ENCODE results near the gene TAS2R40. TPM values are rescaled to one million over a fixed set of nuclear protein-coding genes. Genes with fewer than 3 reads are reported as not detected.

TAS2R40 gene
- total RNA-seq, 1 donor = not detected

- H4K20me1 ChIP-seq (ENCODE audit: insufficient read depth, low read length) = no peaks in the 10 kb centered on the region
- H3K79me2 ChIP-seq (ENCODE audit: insufficient read depth, low read length) = no peaks in the 10 kb centered on the region
- H3K4me1 ChIP-seq (ENCODE audit: insufficient read depth, low read length) = no peaks in the 10 kb centered on the region
- no peak overlapping the region for H2AFZ ChIP-seq (ENCODE audit: low read length)
- no peak overlapping the region for H3K27ac ChIP-seq (ENCODE audit: low read depth, low read length)
- H3K4me2 ChIP-seq (ENCODE audit: insufficient read depth, low read length) = no peak overlapping the region
- DNase-seq (ENCODE audit: insufficient read length, low spot score, missing footprints) = no peak
- no peaks in the 10 kb centered on the region for H3K9me3 ChIP-seq (ENCODE audit: low read depth, low read length)
- TF ChIP-seq CTCF (IDR thresholded peaks at IDR 0.05; ENCODE audit: extremely low read depth, low read depth, low read length) = no peak
- H3K4me3 ChIP-seq (ENCODE audit: insufficient read depth, low read length) = no peak overlapping the region
- H3K27me3 ChIP-seq (ENCODE audit: insufficient read depth, low read length) = no peaks in the 10 kb centered on the region
- H3K36me3 ChIP-seq (ENCODE audit: insufficient read depth, low read length) = peaks cover 21% of the 10 kb centered on the region
These were observed 49.4 kb downstream of the TAS2R40 start for GRCh38 chr7:143271240-143271639.

Small RNA genes within 50 kb of the gene (small RNA-seq; reads per million reads assigned to genes)
- gene AC073342.3 = not detected

Other genes starting within 250 kb of the TAS2R40 start
- not detected in 2 replicates for gene OR9A2, start 194.9 kb upstream of the TAS2R40 start, total RNA-seq
- not detected in 2 replicates for gene OR6V1, start 169.7 kb upstream of the TAS2R40 start, total RNA-seq
- gene PIP, start 90.0 kb upstream of the TAS2R40 start, total RNA-seq = not detected in 2 replicates
- gene TAS2R39, start 38.6 kb upstream of the TAS2R40 start, total RNA-seq = not detected in 2 replicates
- gene GSTK1, start 41.4 kb downstream of the TAS2R40 start, total RNA-seq = 91.3 and 99.9 TPM in 2 replicates
- not detected in 2 replicates for gene TMEM139, start 62.9 kb downstream of the TAS2R40 start, total RNA-seq
- gene CASP2, start 66.3 kb downstream of the TAS2R40 start, total RNA-seq = 7.6 and 10.9 TPM in 2 replicates
- under 0.01 TPM in 2 replicates for gene CLCN1, start 94.1 kb downstream of the TAS2R40 start, total RNA-seq
- 1.2 and 1.4 TPM in 2 replicates for gene FAM131B, start 140.7 kb downstream of the TAS2R40 start, total RNA-seq
- 38.9 and 47.4 TPM in 2 replicates for gene ZYX, start 159.3 kb downstream of the TAS2R40 start, total RNA-seq
- gene EPHA1, start 186.8 kb downstream of the TAS2R40 start, total RNA-seq = not detected in 2 replicates
- gene TAS2R60, start 221.4 kb downstream of the TAS2R40 start, total RNA-seq = not detected in 2 replicates

Measured in osteoblast (primary cell).